ENCODE data around the gene CDK9.
A peak's percentile ranks its signal among the peaks of the same experiment; 100 is the strongest.
"Not testable (repeated sequence)": the region's sequence is repeated elsewhere in the genome, so short reads cannot be mapped to it uniquely, and the experiment has no call there.

CDK9 gene

GRCh38 chr9:127835991-127836516, 50.2 kb downstream of the CDK9 start:
- Histone ChIP-seq H3K27ac (ENCODE audit: low read depth, low read length) (peak overlapping the region; percentile 12), H3K4me3 (ENCODE audit: low read depth, low read length) (no peak overlapping the region), H3K9ac (ENCODE audit: low read depth, low read length) (no peak overlapping the region), H3K36me3 (ENCODE audit: control insufficient read depth, insufficient read depth, low read length) (no peaks in the 10 kb centered on the region), H3K27me3 (ENCODE audit: control insufficient read depth, insufficient read depth, low read length) (no peaks in the 10 kb centered on the region), H3K9me3 (ENCODE audit: control insufficient read depth, insufficient read depth, low read length) (no peaks in the 10 kb centered on the region), H3K4me1 (ENCODE audit: control insufficient read depth, insufficient read depth, low read length) (no peaks in the 10 kb centered on the region; the same call in 1 of the 2 replicates)

GRCh38 chr9:127836561-127836960, 50.7 kb downstream of the CDK9 start:
- H3K27ac ChIP-seq (ENCODE audit: low read depth, low read length); H3K4me3 ChIP-seq (ENCODE audit: low read depth, low read length); H3K36me3 ChIP-seq (ENCODE audit: control insufficient read depth, insufficient read depth, low read length); H3K9me3 ChIP-seq (ENCODE audit: control insufficient read depth, insufficient read depth, low read length); H3K4me1 ChIP-seq (ENCODE audit: control insufficient read depth, insufficient read depth, low read length); H3K9ac ChIP-seq (ENCODE audit: low read depth, low read length); H3K27me3 ChIP-seq (ENCODE audit: control insufficient read depth, insufficient read depth, low read length): not testable (repeated sequence)

- Histone ChIP-seq H3K27ac (ENCODE audit: low read depth, low read length) (no peak overlapping the region), H3K4me1 (ENCODE audit: control insufficient read depth, insufficient read depth, low read length) (no peaks in the 10 kb centered on the region; the same call in 1 of the 2 replicates), H3K4me3 (ENCODE audit: low read depth, low read length) (no peak overlapping the region), H3K9ac (ENCODE audit: low read depth, low read length) (no peak overlapping the region), H3K27me3 (ENCODE audit: control insufficient read depth, insufficient read depth, low read length) (no peaks in the 10 kb centered on the region), H3K36me3 (ENCODE audit: control insufficient read depth, insufficient read depth, low read length) (no peaks in the 10 kb centered on the region), H3K9me3 (ENCODE audit: control insufficient read depth, insufficient read depth, low read length) (no peaks in the 10 kb centered on the region)
Observed at GRCh38 chr9:127837346-127837745, 51.5 kb downstream of the CDK9 start.

- Histone ChIP-seq H3K9me3 (ENCODE audit: control insufficient read depth, insufficient read depth, low read length) (no peaks in the 10 kb centered on the region), H3K4me3 (ENCODE audit: low read depth, low read length) (no peak overlapping the region), H3K27ac (ENCODE audit: low read depth, low read length) (no peak overlapping the region), H3K36me3 (ENCODE audit: control insufficient read depth, insufficient read depth, low read length) (no peaks in the 10 kb centered on the region), H3K27me3 (ENCODE audit: control insufficient read depth, insufficient read depth, low read length) (no peaks in the 10 kb centered on the region), H3K9ac (ENCODE audit: low read depth, low read length) (no peak overlapping the region), H3K4me1 (ENCODE audit: control insufficient read depth, insufficient read depth, low read length) (no peaks in the 10 kb centered on the region; the same call in 1 of the 2 replicates)
Observed at GRCh38 chr9:127838375-127839078, 52.7 kb downstream of the CDK9 start.

All from HUES48 (cell line).